GM21576 (cell line): ENCODE results near the gene ADGRL3.
"Not testable (repeated sequence)": the region's sequence is repeated elsewhere in the genome, so short reads cannot be mapped to it uniquely, and the experiment has no call there.

Source experiments
- ATAC-seq: cut with Tn5 transposase; IDR thresholded peaks from one replicate; pipeline ENCODE4 v1.9.1; 2021; ENCODE audit warnings: mild to moderate bottlenecking, moderate library complexity; ENCODE audit not compliant: unreplicated experiment

The ADGRL3 gene

GRCh38 chr4:61596606-61597340, 396.6 kb downstream of the ADGRL3 start:
- ATAC-seq: no peak

GRCh38 chr4:61603086-61603485, 403.0 kb downstream of the ADGRL3 start:
- no peak for ATAC-seq

- no peak for ATAC-seq
Observed at GRCh38 chr4:61604054-61604453, 403.9 kb downstream of the ADGRL3 start.

GRCh38 chr4:61605984-61606383, 405.9 kb downstream of the ADGRL3 start:
- ATAC-seq: no peak

GRCh38 chr4:61614231-61614630, 414.1 kb downstream of the ADGRL3 start:
- no peak for ATAC-seq

- ATAC-seq: no peak
Observed at GRCh38 chr4:61619528-61619927, 419.4 kb downstream of the ADGRL3 start.

GRCh38 chr4:61628282-61628681, 428.2 kb downstream of the ADGRL3 start:
- no peak for ATAC-seq

- no peak for ATAC-seq
Observed at GRCh38 chr4:61628727-61629126, 428.6 kb downstream of the ADGRL3 start.

GRCh38 chr4:61630548-61630947, 430.4 kb downstream of the ADGRL3 start:
- ATAC-seq: no peak

- ATAC-seq: no peak
Observed at GRCh38 chr4:61638591-61638990, 438.5 kb downstream of the ADGRL3 start.

- not testable (repeated sequence) for ATAC-seq
Observed at GRCh38 chr4:61646746-61647350, 446.7 kb downstream of the ADGRL3 start.

GRCh38 chr4:61648264-61648663, 448.1 kb downstream of the ADGRL3 start:
- no peak for ATAC-seq

- ATAC-seq: no peak
Observed at GRCh38 chr4:61657016-61657415, 456.9 kb downstream of the ADGRL3 start.

- no peak for ATAC-seq
Observed at GRCh38 chr4:61661960-61662359, 461.8 kb downstream of the ADGRL3 start.

- no peak for ATAC-seq
Observed at GRCh38 chr4:61662362-61662761, 462.2 kb downstream of the ADGRL3 start.

GRCh38 chr4:61663310-61663709, 463.2 kb downstream of the ADGRL3 start:
- ATAC-seq: no peak

GRCh38 chr4:61665649-61666048, 465.5 kb downstream of the ADGRL3 start:
- ATAC-seq: no peak

GRCh38 chr4:61666244-61666643, 466.1 kb downstream of the ADGRL3 start:
- no peak for ATAC-seq

GRCh38 chr4:61671599-61671998, 471.5 kb downstream of the ADGRL3 start:
- ATAC-seq: no peak

GRCh38 chr4:61675464-61675863, 475.3 kb downstream of the ADGRL3 start:
- ATAC-seq: no peak

GRCh38 chr4:61678297-61678696, 478.2 kb downstream of the ADGRL3 start:
- no peak for ATAC-seq

GRCh38 chr4:61693520-61693919, 493.4 kb downstream of the ADGRL3 start:
- ATAC-seq: no peak
